Measurements from ENCODE around the gene ASMTL.

ASMTL gene

GRCh38 chrX:1464971-1465285 is 12.2 kb upstream of the ASMTL start:
- Histone ChIP-seq H3K4me1 (ENCODE audit: insufficient read depth, low read length) (no peaks in the 10 kb centered on the region), H3K4me3 (ENCODE audit: low read depth in 1 of 2, low read length in 2 of 2) (no peak overlapping the region), H3K9me3 (ENCODE audit: low read length) (no peaks in the 10 kb centered on the region), H3K27ac (ENCODE audit: low read depth, low read length) (no peak overlapping the region), H3K36me3 (ENCODE audit: insufficient read depth, low read length) (no peaks in the 10 kb centered on the region), H3K27me3 (ENCODE audit: control insufficient read depth in 1 of 2, insufficient read depth in 2 of 2, low read length in 2 of 2) (peaks cover 0 to 21% of the 10 kb centered on the region in 2 donors), H3K9ac (ENCODE audit: low read length) (no peak overlapping the region)

- Histone ChIP-seq H3K4me1 (ENCODE audit: insufficient read depth, low read length) (no peaks in the 10 kb centered on the region), H3K27me3 (ENCODE audit: control insufficient read depth in 1 of 2, insufficient read depth in 2 of 2, low read length in 2 of 2) (peaks cover 0 to 21% of the 10 kb centered on the region in 2 donors), H3K9ac (ENCODE audit: low read length) (no peak overlapping the region), H3K36me3 (ENCODE audit: insufficient read depth, low read length) (no peaks in the 10 kb centered on the region), H3K4me3 (ENCODE audit: low read depth in 1 of 2, low read length in 2 of 2) (no peak overlapping the region), H3K9me3 (ENCODE audit: low read length) (no peaks in the 10 kb centered on the region), H3K27ac (ENCODE audit: low read depth, low read length) (no peak overlapping the region)
These were observed 11.6 kb upstream of the ASMTL start for GRCh38 chrX:1464041-1464970.

GRCh38 chrX:1463581-1463980 is 10.9 kb upstream of the ASMTL start:
- H3K9me3 ChIP-seq (ENCODE audit: low read length), result no peaks in the 10 kb centered on the region
- H3K4me1 ChIP-seq (ENCODE audit: insufficient read depth, low read length), result no peaks in the 10 kb centered on the region
- no peak overlapping the region for H3K9ac ChIP-seq (ENCODE audit: low read length)
- H3K27ac ChIP-seq (ENCODE audit: low read depth, low read length), result no peak overlapping the region
- H3K36me3 ChIP-seq (ENCODE audit: insufficient read depth, low read length), result no peaks in the 10 kb centered on the region
- peaks cover 0 to 21% of the 10 kb centered on the region in 2 donors for H3K27me3 ChIP-seq (ENCODE audit: control insufficient read depth in 1 of 2, insufficient read depth in 2 of 2, low read length in 2 of 2)
- no peak overlapping the region for H3K4me3 ChIP-seq (ENCODE audit: low read depth in 1 of 2, low read length in 2 of 2)

GRCh38 chrX:1462596-1463251 is 10.0 kb upstream of the ASMTL start:
- Histone ChIP-seq H3K27me3 (ENCODE audit: control insufficient read depth in 1 of 2, insufficient read depth in 2 of 2, low read length in 2 of 2) (peaks cover 0 to 18% of the 10 kb centered on the region in 2 donors), H3K4me1 (ENCODE audit: insufficient read depth, low read length) (no peaks in the 10 kb centered on the region), H3K9ac (ENCODE audit: low read length) (no peak overlapping the region), H3K9me3 (ENCODE audit: low read length) (no peaks in the 10 kb centered on the region), H3K4me3 (ENCODE audit: low read depth in 1 of 2, low read length in 2 of 2) (no peak overlapping the region), H3K27ac (ENCODE audit: low read depth, low read length) (no peak overlapping the region), H3K36me3 (ENCODE audit: insufficient read depth, low read length) (no peaks in the 10 kb centered on the region)

GRCh38 chrX:1462110-1462509 is 9.4 kb upstream of the ASMTL start:
- Histone ChIP-seq H3K36me3 (ENCODE audit: insufficient read depth, low read length) (no peaks in the 10 kb centered on the region), H3K4me3 (ENCODE audit: low read depth in 1 of 2, low read length in 2 of 2) (no peak overlapping the region), H3K4me1 (ENCODE audit: insufficient read depth, low read length) (no peaks in the 10 kb centered on the region), H3K9me3 (ENCODE audit: low read length) (no peaks in the 10 kb centered on the region), H3K27me3 (ENCODE audit: control insufficient read depth in 1 of 2, insufficient read depth in 2 of 2, low read length in 2 of 2) (peaks cover 0 to 12% of the 10 kb centered on the region in 2 donors), H3K9ac (ENCODE audit: low read length) (no peak overlapping the region), H3K27ac (ENCODE audit: low read depth, low read length) (no peak overlapping the region)

GRCh38 chrX:1455948-1456280 is 3.2 kb upstream of the ASMTL start:
- Histone ChIP-seq H3K4me1 (ENCODE audit: insufficient read depth, low read length) (peaks cover 12% of the 10 kb centered on the region), H3K27me3 (ENCODE audit: control insufficient read depth in 1 of 2, insufficient read depth in 2 of 2, low read length in 2 of 2) (no peaks in the 10 kb centered on the region), H3K4me3 (ENCODE audit: low read depth in 1 of 2, low read length in 2 of 2) (no peak overlapping the region)

GRCh38 chrX:1453951-1454785 is 1.5 kb upstream of the ASMTL start:
- Histone ChIP-seq H3K27me3 (ENCODE audit: control insufficient read depth in 1 of 2, insufficient read depth in 2 of 2, low read length in 2 of 2) (no peaks in the 10 kb centered on the region), H3K27ac (ENCODE audit: low read depth, low read length) (no peak overlapping the region), H3K36me3 (ENCODE audit: insufficient read depth, low read length) (no peaks in the 10 kb centered on the region), H3K4me3 (ENCODE audit: low read depth in 1 of 2, low read length in 2 of 2) (no peak overlapping the region), H3K9me3 (ENCODE audit: low read length) (no peaks in the 10 kb centered on the region), H3K9ac (ENCODE audit: low read length) (no peak overlapping the region), H3K4me1 (ENCODE audit: insufficient read depth, low read length) (peaks cover 15% of the 10 kb centered on the region)

More at GRCh38 chrX:1455948-1456280, 3.2 kb upstream of the ASMTL start:
- Histone ChIP-seq H3K36me3 (ENCODE audit: insufficient read depth, low read length) (no peaks in the 10 kb centered on the region), H3K9ac (ENCODE audit: low read length) (no peak overlapping the region), H3K27ac (ENCODE audit: low read depth, low read length) (no peak overlapping the region), H3K9me3 (ENCODE audit: low read length) (no peaks in the 10 kb centered on the region)

GRCh38 chrX:1453395-1453783 is 680 bp upstream of the ASMTL start:
- Histone ChIP-seq H3K9ac (ENCODE audit: low read length) (no peak overlapping the region), H3K27ac (ENCODE audit: low read depth, low read length) (peak overlapping the region; percentile 96), H3K4me3 (ENCODE audit: low read depth in 1 of 2, low read length in 2 of 2) (peak overlapping the region in 1 of 2 donors; percentile 83), H3K36me3 (ENCODE audit: insufficient read depth, low read length) (no peaks in the 10 kb centered on the region), H3K27me3 (ENCODE audit: control insufficient read depth in 1 of 2, insufficient read depth in 2 of 2, low read length in 2 of 2) (no peaks in the 10 kb centered on the region), H3K4me1 (ENCODE audit: insufficient read depth, low read length) (peaks cover 15% of the 10 kb centered on the region), H3K9me3 (ENCODE audit: low read length) (no peaks in the 10 kb centered on the region)

- H3K9ac ChIP-seq (ENCODE audit: low read length), result peak overlapping the region; percentile 69
- H3K27ac ChIP-seq (ENCODE audit: low read depth, low read length), result peak overlapping the region; percentile 77
- peak overlapping the region; percentile 80 to 94 for H3K4me3 ChIP-seq (ENCODE audit: low read depth in 1 of 2, low read length in 2 of 2)
- H3K9me3 ChIP-seq (ENCODE audit: low read length), result no peaks in the 10 kb centered on the region
- H3K4me1 ChIP-seq (ENCODE audit: insufficient read depth, low read length), result peaks cover 15% of the 10 kb centered on the region
- H3K36me3 ChIP-seq (ENCODE audit: insufficient read depth, low read length), result no peaks in the 10 kb centered on the region
- H3K27me3 ChIP-seq (ENCODE audit: control insufficient read depth in 1 of 2, insufficient read depth in 2 of 2, low read length in 2 of 2), result no peaks in the 10 kb centered on the region
These were observed 821 bp downstream of the ASMTL start for GRCh38 chrX:1451661-1452515.

GRCh38 chrX:1451251-1451660 is 1.5 kb downstream of the ASMTL start:
- H3K36me3 ChIP-seq (ENCODE audit: insufficient read depth, low read length), result no peaks in the 10 kb centered on the region
- no peak overlapping the region for H3K27ac ChIP-seq (ENCODE audit: low read depth, low read length)
- H3K4me1 ChIP-seq (ENCODE audit: insufficient read depth, low read length), result peaks cover 15% of the 10 kb centered on the region
- H3K9ac ChIP-seq (ENCODE audit: low read length), result no peak overlapping the region
- H3K9me3 ChIP-seq (ENCODE audit: low read length), result no peaks in the 10 kb centered on the region
- no peaks in the 10 kb centered on the region for H3K27me3 ChIP-seq (ENCODE audit: control insufficient read depth in 1 of 2, insufficient read depth in 2 of 2, low read length in 2 of 2)
- peak overlapping the region; percentile 80 to 94 for H3K4me3 ChIP-seq (ENCODE audit: low read depth in 1 of 2, low read length in 2 of 2)
